GM18505 (cell line): ENCODE data around the gene PSMF1.
"Not testable (repeated sequence)": the region's sequence is repeated elsewhere in the genome, so short reads cannot be mapped to it uniquely, and the experiment has no call there.

Experiments used
- ATAC-seq: cut with Tn5 transposase; IDR thresholded peaks from one replicate; pipeline ENCODE4 v1.9.1; 2021; ENCODE audit not compliant: unreplicated experiment
- POLR2A ChIP-seq: IDR thresholded peaks from 4 replicates; pipeline ENCODE4 v1.6.1; 2011; ENCODE audit warnings: borderline replicate concordance; ENCODE audit not compliant: insufficient read depth, insufficient read length; ENCODE audit errors: extremely low read depth

PSMF1 gene

DNA sequence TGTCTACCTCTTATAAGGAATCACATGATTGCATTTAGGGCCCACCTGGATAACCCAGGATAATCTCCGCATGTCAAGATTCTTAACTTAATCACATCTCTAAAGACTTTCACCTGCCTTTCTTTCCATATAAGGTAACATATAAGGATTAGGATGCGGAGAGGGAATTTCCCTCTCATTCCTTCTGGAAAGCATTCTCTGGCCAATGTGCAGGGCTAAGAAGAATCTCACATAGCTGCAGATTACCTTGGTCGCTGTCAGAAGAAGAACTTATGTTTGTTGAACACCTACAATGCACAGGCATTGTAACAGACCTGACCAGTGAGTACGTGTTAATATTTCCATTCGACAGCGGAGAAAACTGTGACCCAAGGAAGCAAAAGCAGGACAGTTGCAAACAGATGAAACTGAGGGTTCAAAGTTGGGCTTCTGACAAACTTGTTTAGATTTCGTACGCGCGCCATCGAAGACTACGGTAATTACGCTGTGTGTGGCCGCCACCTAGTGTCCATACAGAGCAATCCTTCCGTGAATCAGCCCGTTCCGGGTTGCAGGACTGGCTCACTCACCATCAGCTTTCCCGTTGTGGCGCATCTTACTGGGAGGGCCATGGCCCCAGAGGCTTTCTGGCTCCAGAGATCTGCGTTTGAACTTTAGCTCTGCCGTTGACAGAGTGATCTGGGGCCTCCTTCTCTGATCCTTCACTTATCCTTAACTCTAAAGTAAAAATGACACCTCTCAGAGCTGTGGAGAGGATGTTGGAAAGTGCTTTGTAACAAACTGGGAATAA, 94.4 kb downstream of the PSMF1 start:
- no peak for ATAC-seq
- no peak for TF ChIP-seq POLR2A

DNA sequence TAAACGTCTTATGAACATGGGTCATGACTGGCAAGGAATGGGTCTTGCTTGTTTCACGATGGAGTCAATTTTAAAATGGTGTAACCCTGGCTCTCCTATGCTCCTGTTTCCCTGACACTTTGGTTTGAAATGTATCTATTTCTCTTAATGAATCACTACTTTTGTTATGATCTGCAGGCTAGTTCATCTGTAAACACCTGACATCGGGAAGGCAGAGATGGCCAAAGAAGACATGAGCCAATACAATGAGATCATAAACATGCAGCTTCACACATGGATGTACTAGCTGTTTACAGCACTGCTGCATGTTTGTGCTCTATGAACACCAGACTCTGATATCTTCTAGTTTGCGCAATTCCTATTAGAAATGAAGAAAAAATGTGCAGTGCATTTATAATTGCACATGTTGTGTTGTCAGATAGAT, 96.4 kb downstream of the PSMF1 start:
- no peak for ATAC-seq

DNA sequence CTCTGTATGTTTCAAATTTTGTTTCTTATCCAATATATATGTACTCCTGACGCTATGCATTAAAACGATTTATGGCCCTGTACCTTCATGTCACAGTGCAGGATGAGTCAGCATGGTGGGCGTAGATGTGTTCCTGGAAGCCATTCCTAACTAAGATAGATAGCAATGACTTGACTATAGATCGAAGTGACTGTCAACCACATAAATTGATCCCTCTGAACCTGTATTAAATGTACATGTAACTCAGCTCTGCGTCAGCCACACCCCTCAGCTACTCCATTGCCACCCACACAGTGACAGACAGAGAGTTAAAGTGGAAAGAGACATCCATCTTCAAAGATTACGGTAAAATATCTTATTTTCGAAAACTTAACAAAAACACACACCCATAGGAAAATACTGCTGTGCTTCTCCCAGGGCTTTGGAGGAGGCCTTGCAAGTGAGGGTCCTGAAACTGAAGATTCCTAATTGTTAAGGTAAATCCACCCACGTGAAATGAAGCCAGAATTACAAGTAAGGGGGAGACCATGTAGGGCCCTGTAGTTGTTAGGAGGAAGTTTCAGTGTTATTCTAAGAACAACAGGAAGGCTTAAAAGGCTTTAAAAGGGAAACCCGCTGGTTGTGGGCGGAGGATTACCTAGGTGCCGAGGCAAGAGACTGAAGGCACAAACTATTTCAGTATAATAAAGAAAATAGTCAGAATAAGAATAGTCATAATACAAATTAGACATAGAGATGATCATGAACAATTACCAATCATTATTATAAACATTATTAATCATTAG, 97.2 kb downstream of the PSMF1 start:
- no peak for TF ChIP-seq POLR2A
- no peak for ATAC-seq

More for the DNA sequence above, 96.4 kb downstream of the PSMF1 start:
- TF ChIP-seq POLR2A = no peak

DNA sequence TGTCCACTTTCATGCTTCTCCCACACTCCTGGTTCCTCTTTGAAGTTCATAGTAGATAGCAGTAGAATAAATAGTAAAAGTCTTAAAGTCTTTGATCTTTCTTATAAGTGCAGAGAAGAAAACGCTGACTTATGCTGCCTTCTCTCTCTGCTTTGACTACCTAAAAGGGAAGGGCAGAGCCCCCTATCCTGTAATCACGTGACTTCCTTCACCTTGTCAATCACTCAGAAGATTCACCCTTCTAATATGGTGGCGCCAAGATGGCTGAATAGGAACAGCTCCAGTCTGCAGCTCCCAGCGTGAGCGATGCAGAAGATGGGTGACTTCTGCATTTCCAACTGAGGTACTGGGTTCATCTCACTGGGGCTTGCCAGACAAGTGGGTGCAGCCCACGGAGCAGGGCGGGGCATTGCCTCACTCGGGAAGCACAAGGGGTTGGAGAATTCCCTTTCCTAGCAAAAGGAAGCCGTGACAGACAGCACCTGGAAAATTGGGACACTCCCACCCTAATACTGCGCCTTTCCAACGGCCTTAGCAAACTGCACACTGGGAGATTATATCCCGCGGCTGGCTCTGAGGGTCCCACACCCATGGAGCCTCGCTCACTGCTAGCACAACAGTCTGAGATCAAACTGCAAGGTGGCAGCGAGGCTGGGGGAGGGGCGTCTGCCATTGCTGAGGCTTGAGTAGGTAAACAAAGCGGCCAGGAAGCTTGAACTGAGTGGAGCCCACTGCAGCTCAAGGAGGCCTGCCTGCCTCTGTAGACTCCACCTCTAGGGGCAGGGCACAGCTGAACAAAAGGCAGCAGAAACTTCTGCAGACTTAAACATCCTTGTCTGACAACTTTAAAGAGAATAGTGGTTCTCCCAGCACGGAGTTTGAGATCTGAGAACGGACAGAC, 98.4 kb downstream of the PSMF1 start:
- ATAC-seq = not testable (repeated sequence)
